Hematopoietic multipotent progenitor cell (in vitro differentiated cells): ENCODE data around the gene EVI5L. TPM values are rescaled to one million over a fixed set of nuclear protein-coding genes. Genes with fewer than 3 reads are reported as not detected.
"Not testable (repeated sequence)": the region's sequence is repeated elsewhere in the genome, so short reads cannot be mapped to it uniquely, and the experiment has no call there.

Experiments
- DNase-seq, 3 donors: peaks; one replicate each; pipeline ENCODE4 v3.0.0-alpha.2; 2011 to 2015; ENCODE audit warnings: low read depth in 2 of 3, low spot score in 2 of 3
- total RNA-seq: library from RNA; depleted of rRNA; stranded (reverse); fragments of >200 nt; gene quantifications from one replicate; pipeline ENCODE4 v1.2.3, GENCODE V29; 2012

EVI5L gene
- total RNA-seq = 18.6 TPM

DNA sequence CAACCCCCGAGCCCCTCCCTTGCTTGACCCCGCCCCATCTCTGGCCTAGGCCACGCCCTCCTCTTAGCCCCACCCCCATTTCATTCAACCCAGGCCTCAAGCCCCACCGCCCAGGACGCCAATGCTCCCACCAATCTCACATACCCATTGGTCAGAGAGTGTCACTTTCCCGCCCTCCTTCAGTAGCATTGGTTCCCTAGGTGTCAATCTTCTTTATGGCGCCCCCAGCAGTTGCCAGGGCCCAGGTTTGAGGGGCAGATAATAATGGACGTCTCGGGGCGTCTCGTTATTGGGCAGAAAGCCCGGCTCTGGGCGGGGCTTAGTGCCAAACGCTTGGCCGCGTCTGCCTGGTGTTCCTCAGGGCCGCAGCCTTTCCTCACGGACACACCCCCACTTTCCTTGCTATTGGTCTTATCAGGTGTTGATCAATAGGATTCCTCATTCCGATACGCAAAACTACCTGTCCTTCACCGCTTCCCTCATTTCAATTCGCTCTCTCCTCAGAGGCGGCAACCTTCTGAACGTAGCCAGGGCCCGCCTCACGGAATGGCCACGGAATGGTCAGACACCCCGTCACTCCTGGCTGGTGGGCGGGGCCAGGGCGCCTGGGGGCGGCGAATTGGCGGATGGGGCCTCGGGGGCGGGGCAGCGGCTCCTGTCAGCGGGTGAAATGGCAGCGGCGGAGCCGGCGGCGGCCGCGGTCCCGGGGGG lies at the start of gene EVI5L:
Gene EVI5L (plus strand): TSS at position 658 of the 711 bp plus-strand sequence. CDS start 16,325 bp downstream, outside the sequence.
- peak; percentile 94 to 100 (median 100) for DNase-seq

DNA sequence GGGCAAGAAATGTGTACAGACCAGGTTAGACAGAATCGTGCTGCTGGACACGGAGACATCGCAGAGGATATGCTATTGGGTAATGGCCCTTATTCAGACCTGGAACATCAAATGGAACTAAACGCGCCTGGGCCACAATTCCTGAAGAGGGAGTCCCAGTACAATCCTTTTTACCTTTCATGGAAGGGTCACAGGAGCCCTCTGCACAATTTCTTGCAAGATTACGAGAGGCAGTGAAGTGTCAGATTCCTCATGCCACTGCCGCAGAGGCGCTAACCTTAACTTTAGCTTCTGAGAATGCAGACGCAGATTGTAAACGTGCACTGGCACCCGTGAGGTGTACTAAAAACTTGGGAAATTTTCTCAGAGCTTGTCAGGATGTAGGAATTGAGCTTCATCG lies 48.9 kb upstream of the EVI5L start:
- DNase-seq = no peak

DNA sequence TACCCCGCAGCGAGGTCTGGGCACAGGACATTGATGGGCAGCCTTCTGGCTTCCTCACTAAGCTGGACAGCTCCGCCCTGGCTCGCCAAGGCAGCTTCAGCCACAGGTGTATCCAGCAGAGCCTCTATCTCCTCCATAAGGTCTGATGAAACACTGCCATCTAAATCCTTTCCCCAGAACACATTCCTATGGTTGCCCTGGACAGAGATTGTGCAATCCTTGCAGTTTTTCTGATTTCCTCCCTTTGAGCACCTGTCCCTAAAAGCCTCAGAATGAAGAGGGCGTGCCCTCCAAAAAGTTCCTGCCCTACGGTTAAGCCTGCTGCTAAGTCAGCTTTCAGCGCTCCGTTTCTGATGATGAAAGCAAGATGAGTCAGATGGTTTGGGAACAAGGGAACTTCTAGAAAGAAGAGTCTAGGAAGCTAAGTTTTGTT lies 46.0 kb upstream of the EVI5L start:
- no peak for DNase-seq

DNA sequence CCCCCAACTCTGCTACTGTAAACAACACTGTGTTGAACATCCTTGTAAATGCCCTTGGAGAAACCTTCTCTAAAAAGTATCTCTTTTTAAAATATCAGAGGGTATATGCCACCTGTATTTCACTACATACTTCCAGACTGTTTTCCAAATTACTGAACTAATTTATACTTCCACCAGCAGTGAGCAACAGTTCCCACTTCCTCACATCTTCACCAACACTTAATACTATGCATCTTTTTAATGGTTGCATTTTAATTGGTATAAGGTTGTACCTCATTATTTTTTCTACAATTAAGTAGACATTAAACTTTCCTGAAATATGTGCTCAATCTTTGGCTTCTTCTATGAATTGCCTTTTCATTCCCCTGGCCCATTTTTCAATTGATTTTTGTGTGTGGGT lies 45.2 kb upstream of the EVI5L start:
- DNase-seq = no peak

DNA sequence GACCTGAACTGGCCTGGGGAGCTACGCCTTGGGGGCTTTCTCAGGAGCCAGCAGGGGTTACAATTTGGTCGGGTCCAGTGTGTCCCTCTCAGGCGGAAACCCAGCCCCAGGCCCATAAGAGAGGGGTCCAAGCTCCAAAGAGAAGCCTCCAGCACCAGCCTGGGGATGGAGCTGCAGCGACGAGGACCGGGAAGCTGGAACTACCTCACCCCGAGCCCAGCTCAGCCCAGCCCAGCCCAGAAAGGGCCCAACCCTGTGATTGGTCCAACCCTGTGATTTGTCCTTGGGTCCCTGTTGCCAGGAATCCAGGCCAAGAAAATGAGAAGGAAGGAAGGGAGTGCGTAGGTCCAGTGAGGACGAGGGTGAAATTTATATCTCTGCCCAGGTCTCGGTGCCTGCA lies 42.9 kb upstream of the EVI5L start:
- no peak for DNase-seq

DNA sequence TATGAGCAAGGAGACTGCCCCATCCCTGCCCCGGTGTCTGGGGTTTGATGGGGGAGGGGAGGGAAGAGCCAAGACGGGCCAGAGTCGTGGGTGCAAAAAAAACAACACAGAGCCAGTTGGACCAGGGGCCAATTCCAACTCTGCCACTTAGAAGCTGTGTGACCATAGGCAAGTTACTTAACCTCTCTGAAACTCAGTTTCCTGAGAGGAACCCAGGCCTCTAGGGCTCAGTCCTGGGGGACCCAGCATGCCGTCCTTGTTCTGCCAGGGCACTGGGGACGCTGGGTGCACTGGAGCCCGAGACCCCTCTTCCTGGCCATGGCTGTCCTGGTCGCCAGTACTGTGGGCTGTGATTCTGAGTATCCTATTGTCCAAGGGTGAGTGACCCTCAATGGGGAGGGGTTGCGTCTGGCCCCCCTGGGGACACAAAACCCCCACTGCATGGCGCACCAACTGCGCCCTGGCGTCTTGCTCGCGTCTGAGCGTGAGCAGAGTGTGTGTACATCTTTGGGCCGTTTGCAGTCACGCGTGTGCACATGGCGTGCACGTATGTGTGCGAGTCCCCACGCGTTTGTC lies 42.3 kb upstream of the EVI5L start:
- DNase-seq = no peak

DNA sequence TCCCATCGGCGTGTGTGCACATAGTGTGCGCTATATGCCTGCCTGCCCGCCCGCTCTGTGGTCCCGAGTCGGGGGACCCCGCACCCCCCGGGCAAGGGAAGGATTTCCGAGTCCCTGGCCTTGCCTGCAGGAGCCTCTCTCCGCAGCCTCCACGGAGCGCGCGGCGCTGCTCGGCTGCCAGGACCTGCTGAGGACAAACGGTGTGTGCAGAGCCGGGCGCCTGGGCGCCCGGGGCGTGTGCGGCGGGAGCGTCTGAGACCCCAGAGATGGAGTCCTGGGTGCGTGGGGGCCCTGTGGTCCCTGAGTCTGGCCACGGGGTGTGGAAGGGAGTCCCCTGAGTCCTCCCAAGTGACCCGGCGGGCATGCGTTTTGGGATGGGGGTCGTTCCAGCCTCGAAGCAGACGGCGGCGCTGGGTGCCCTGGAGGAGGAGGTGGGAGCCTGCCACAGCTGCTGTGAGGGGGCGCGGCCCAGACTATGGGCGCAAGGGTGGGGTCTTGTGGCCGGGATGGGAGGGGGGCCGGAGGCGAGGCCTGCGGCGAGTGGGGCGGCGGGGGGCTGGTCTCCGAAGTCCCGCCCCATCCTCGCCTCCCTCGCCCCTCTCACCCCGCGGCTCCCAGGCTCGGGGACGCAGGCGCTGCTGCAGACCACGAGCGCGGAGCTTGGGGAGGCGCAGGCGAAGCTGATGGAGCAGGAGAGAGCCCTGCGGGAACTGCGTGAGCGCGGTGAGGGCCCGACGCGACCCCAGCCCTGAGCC lies 41.7 kb upstream of the EVI5L start:
- DNase-seq = peak in 1 of 3 donors; percentile 23

DNA sequence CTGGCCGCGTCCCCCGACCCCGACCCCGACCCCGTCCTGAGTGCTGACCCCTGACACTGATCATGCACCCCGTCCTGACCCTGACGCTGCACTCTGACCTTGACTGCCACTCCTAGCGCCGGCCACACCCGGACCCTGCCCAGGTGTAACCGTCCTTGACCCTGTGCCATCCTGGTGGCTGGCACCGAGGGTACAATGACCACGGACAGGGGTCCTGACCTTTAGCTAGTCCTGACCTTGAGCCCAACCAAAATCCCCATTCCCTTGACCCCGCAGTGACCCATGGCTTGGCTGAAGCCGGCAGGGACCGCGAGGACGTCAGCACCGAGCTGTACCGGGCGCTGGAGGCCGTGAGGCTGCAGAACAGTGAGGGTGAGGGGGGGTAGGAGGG lies 41.1 kb upstream of the EVI5L start:
- DNase-seq = no peak

DNA sequence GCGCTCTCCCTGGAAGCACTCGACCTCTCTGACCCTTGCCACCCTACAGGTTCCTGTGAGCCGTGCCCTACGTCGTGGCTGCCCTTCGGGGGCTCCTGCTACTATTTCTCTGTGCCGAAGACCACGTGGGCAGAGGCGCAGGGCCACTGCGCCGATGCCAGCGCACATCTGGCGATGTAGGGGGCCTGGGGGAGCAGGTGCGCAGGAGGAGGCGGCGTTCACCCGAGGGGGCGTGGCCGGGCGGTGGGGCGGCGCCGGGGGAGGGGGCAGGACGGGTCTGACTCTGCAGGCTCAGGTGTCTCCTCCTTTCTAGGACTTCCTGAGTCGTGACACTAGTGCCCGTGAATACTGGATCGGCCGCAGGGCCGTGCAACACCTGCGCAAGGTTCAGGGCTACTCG lies 40.6 kb upstream of the EVI5L start:
- DNase-seq = no peak

DNA sequence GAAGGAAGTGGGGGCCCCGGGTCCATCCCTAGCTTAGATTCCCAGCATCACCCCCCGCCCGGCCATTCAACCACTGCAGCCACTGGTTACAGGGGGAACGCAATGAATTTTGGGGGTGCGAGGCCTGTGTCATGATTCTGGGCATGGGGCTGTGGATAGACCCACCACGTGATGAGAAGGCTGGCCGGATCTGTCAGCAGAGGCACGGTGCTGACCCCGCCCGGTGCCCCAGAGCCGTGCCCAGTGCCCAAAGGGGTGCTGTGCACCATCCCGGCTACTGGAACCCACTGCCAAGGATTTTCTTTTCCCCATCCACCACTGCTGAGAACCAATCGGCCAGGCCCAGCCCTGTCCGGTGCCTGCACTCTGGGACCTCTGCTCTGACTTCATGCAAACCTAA lies 39.6 kb upstream of the EVI5L start:
- no peak for DNase-seq

DNA sequence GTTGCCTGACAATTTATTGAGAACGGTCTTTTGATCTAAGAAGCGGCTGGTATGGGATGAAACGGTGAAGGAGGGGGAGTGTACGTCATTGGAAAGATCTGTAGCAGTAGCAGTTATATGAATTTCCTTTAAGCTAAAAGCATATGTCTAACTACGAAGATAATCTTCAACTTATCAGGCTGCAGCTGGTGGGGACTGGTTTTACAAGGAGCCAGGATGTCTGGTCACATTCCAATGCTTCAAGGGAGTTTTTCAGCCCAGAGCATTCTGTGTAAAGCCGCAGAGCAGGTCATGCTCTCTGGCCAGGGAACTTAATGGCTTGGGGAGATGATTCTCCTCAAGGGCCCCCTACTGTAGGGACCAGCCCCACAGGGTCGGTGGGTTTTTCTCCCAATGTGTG lies 37.7 kb upstream of the EVI5L start:
- DNase-seq = no peak

DNA sequence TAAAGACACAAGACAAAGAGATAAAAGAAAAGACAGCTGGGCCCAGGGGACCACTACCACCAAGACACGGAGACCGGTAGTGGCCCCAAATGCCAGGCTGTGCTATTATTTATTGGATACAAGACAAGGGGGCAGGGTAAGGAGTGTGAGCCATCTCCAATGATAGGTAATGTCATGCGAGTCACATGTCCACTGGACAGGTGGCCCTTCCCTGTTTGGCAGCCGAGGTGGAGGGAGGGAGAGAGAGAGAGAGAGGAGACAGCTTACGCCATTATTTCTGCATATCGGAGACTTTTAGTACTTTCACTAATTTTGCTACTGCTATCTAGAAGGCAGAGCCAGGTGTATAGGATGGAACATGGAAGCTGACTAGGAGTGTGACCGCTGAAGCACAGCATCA lies 37.3 kb upstream of the EVI5L start:
- not testable (repeated sequence) for DNase-seq

DNA sequence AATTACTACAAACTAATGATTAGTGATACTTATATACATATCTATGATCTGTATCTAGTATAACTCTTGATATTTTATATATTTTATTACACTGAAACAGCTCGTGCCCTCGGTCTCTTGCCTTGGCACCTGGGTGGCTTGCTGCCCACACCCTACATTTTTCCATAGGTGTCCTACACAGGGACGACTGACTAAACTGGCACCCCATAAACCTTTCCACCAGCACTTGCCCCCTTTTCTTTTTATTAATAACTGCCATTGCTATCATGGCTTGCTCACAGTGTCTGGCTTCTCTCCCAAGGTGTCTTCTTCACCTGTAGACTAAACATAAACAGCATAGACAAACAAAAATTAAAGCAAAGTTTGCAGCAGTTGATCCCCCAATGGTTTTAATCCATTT lies 36.5 kb upstream of the EVI5L start:
- DNase-seq = no peak

DNA sequence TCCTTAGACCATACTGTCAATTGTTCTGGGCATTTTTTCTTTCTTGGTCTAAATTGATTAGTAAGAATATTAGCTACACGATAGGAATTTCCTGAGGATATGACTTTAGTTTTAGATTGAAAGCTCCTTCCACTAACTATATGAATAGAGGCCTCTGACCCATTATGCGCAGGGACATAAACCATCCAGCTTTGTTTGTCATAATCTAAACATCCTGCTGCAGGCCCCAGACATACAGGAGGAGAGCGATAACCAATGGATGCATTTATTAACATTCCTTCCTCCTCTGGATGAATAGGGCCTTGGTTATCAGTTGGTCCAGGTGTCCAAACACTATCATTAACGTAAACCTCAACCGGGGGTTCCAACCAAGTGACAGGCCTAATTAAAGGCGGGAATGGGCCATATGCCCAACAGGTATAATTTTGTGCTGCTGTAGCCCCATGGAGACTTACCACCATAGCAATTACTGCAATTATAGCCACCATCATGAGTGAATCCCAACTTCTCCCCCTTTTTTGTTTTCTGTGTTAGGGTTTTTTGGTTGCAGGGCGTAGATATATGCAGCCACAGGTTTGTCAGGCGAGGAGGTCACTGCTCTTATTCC lies 34.4 kb upstream of the EVI5L start:
- no peak for DNase-seq

DNA sequence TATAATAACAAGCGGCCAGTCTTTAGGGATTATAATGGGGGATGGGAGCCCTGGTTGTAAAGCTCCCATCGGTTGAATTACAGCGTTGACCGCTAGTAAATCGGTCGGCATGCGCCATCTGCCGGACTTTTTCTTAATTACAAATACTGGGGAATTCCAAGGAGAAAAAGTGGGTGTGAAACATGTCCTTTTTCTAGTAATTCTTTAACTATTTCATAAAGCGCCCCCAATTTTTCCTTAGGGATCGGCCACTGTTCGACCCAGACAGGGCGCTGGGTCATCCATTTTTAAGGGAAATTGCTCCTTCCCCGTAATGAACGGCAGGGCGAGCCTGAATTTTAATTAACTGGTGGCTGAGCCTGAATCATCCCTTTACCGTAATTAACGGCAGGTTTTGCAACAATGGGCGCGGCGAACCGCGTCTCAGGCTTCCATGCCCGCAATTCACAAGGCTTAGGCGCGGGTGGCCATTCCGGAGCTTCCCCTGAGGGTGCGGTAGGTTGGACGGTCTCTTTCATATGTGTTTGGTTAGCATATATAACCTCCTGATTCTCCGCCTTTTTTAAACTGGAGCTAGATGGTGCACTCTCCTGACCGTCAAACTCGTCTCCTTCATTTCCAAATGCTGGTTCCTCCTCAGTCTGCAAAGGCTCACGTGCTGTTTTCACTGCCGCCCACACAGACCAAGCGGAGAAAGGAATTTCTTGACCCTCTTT lies 30.2 kb upstream of the EVI5L start:
- peak; percentile 37 to 69 (median 52) for DNase-seq

DNA sequence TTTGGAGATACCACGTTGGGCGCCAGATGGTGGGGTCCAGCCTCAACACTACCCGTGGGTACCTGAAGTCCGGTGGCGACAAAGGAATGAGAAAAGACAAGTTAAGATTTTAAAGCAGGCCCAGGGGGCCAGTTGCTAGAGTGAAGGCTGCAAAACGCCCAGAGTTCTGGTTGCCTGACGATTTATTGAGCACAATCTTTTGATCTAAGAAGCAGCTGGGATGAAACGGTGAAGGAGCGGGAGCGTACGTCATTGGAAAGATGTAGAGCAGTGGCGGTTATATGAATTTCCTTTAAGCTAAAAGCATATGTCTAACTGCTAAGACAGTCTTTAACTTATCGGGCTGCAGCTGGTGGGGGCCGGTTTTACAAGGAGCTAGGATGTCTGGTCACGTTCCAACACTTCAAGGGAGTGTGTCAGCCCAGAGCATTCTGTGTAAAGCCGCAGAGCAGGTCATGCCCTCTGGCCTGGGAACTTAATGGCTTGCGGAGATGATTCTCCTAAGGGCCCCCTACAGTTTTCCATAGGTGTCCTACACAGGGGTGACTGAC lies 28.9 kb upstream of the EVI5L start:
- no peak for DNase-seq

DNA sequence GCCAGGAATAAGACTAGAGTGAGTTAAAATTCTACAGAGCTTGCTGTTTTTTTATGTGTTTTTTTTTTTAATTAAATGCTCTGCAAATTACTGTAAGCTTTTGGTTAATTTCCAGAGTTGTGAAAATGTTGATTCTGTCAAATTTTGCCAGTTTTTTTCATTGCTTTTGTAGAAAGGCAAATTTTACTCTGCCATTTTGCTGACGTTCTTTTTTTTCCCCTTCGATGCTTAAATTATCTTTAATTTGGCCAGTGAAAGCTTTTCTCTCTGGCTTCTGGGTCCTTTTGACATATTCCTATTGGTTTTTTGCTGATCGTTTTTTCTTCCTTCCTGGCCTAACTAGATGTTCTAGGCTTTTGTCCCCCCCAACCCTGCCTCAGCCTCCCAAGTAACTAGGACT lies 23.8 kb upstream of the EVI5L start:
- no peak for DNase-seq

DNA sequence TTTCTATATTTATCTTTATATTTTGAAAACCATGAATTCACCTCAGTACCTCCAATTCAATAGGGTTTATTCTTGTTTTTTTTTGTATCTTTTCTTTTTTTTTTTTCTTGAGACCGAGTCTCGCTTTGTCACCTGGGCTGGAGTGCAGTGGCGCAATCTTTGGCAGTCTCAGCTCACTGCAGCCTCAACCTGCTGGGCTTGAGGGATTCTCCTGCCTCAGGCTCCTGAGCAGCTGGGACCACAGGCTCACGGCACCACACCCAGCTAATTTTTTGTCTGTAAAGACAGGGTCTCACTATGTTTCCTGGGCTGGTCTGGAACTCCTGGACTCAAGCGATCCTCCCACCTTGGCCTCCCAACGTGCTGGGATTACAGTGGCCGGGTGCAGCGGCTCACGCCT lies 23.1 kb upstream of the EVI5L start:
- no peak for DNase-seq

DNA sequence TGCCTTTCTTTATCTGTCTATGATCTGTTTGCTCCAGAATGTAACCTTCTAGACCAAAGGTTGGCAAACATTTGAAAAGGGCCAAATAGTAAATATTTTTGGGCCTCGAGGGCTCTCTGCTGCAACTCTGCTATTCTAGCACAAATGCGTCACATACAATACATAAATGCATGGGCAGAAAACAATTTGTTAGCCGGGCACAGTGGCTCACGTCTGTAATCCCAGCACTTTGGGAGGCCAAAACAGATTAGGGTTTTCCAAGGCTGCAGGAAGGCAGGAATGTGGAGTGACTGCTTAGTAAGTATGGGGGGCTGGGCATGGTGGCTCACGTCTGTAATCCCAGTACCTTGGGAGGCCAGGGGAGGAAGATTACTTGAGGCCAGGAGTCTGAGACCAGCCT lies 21.9 kb upstream of the EVI5L start:
- no peak for DNase-seq

DNA sequence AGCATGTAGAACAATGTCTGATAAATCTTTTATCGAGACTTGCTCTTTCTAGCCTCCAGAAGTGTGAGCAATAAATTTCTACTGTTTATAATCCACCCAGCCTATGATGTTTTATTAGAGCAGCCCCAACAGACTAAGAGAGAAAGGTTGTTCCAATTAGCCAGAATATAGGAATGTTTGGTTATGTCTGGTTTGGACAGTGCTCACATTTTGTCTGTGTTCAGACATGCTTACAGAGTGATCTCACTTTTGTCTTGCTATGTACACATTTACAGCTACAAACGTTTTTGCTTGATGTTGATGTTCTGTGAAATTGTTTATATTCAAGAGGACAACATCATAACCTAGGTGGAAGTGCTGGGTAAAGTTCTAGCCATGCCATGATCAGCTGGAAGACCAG lies 18.0 kb upstream of the EVI5L start:
- no peak for DNase-seq

DNA sequence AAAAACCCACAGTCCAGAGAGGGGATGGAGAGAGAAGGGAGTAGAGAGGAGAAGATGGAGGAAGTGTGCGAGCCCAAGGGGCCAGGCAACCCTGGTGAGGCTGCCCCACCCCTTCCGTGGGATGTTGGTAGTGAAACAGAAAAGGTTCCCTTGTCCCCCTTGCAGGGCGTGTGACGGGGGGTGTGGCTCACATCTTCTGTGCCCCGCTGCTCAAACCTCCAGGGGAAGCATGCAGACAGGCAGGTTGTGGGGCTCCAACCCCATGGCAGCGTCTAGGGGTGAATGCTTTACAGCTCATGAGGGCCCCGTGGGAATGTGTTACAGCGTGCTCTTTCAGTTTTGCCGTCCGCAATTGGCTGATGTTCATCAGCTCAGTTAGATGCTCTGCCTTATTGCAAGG lies 14.7 kb upstream of the EVI5L start:
- peak in 2 of 3 donors; percentile 29 to 55 for DNase-seq
